Caco-2 (cell line): ENCODE data around the gene LPGAT1. TPM values are rescaled to one million over a fixed set of nuclear protein-coding genes. Genes with fewer than 3 reads are reported as not detected.

Experiments
- BruUV-seq: library from RNA; stranded (reverse); fragments of 400-500 nt; replicated peaks from 2 replicates; lab custom pipeline; 2021; lab: Mats Ljungman, UMichigan
- CTCF ChIA-PET: fragments of 300-600 bp; sonication (Branson Sonifier 250); formaldehyde crosslinking; loops from one replicate; lab custom pipeline; 2022; ENCODE audit warnings: antibody characterized with exemption; lab: Charles Lee
- POLR2A ChIA-PET: fragments of 300-600 bp; sonication (Branson Sonifier 250); formaldehyde crosslinking; loops from one replicate; lab custom pipeline; 2022; ENCODE audit warnings: antibody characterized with exemption; lab: Charles Lee
- DNase-seq, 2 experiments: peaks; one replicate each; pipeline versions ENCODE4 v3.0.0 to v3.0.0-alpha.2; 2020 to 2022
- H3K27me3 ChIP-seq: replicated peaks from 2 replicates; pipeline ENCODE4 v1.6.0; 2011; ENCODE audit warnings: low read length; ENCODE audit not compliant: control insufficient read depth, insufficient read depth
- H3K36me3 ChIP-seq: 2 replicates; pipeline ENCODE4 v1.5.1; 2011; ENCODE audit warnings: low read length; ENCODE audit not compliant: control insufficient read depth, insufficient read depth
- H3K4me1 ChIP-seq: fragments of 250-450 bp; sonication (Bioruptor Pico); 2 replicates; pipeline ENCODE4 v1.5.1; 2020; ENCODE audit warnings: mild to moderate bottlenecking
- H3K4me3 ChIP-seq: 2 replicates; pipeline ENCODE4 v1.5.1; 2011; ENCODE audit warnings: low read depth, mild to moderate bottlenecking, control low read depth, low read length
- H3K9me3 ChIP-seq: fragments of 250-450 bp; sonication (Bioruptor Pico); 2 replicates; pipeline ENCODE4 v1.5.1; 2020; ENCODE audit warnings: mild to moderate bottlenecking, moderate library complexity
- H3K27ac Mint-ChIP-seq: one replicate; pipeline ENCODE4 v1.8.0; 2022; ENCODE audit warnings: mixed read lengths; ENCODE audit not compliant: unreplicated experiment
- H3K27me3 Mint-ChIP-seq: one replicate; pipeline ENCODE4 v1.8.0; 2022; ENCODE audit warnings: mixed read lengths; ENCODE audit not compliant: insufficient read depth, unreplicated experiment
- H3K36me3 Mint-ChIP-seq: one replicate; pipeline ENCODE4 v1.8.0; 2022; ENCODE audit warnings: mild to moderate bottlenecking, mixed read lengths; ENCODE audit not compliant: insufficient read depth, unreplicated experiment
- H3K4me1 Mint-ChIP-seq: one replicate; pipeline ENCODE4 v1.8.0; 2022; ENCODE audit warnings: low read depth, mixed read lengths; ENCODE audit not compliant: unreplicated experiment
- H3K4me3 Mint-ChIP-seq: one replicate; pipeline ENCODE4 v1.8.0; 2022; ENCODE audit warnings: mild to moderate bottlenecking, moderate library complexity, mixed read lengths; ENCODE audit not compliant: unreplicated experiment
- H3K9me3 Mint-ChIP-seq: one replicate; pipeline ENCODE4 v1.8.0; 2022; ENCODE audit warnings: mixed read lengths; ENCODE audit not compliant: unreplicated experiment
- CTCF ChIP-seq, 2 experiments: fragments of 200-600 bp in 1 of 2; IDR thresholded peaks; 1 replicate in 1 of 2; 2 replicates in 1 of 2; pipeline versions ENCODE4 v1.5.1 to v1.8.0; 2011 to 2022; ENCODE audit warnings: antibody characterized with exemption in 1 of 2, control low read depth in 1 of 2, inconsistent platforms in 1 of 2, low read depth in 1 of 2, low read length in 1 of 2, mild to moderate bottlenecking in 1 of 2, moderate library complexity in 1 of 2; ENCODE audit not compliant: insufficient read depth in 1 of 2, severe bottlenecking in 1 of 2, unreplicated experiment in 1 of 2
- intact Hi-C: fragments of 100-400 bp; cut with micrococcal nuclease; formaldehyde crosslinking; loops from one replicate; pipeline ENCODE4 v1.10.0; 2022; ENCODE audit not compliant: unreplicated experiment
- total RNA-seq: library from RNA; stranded (reverse); gene quantifications from 2 replicates; pipeline ENCODE4 v1.2.3, GENCODE V29; 2022

LPGAT1 gene
- total RNA-seq, 1 experiment from 2014 or later = 25.6 TPM

- Mint-ChIP-seq H3K36me3 (no peaks in the 10 kb centered on the region), H3K9me3 (no peaks in the 10 kb centered on the region), H3K4me1 (peaks cover 13% of the 10 kb centered on the region), H3K27me3 (no peaks in the 10 kb centered on the region), H3K27ac (no peak overlapping the region), H3K4me3 (no peak overlapping the region)
- no peaks in the 10 kb centered on the region for H3K36me3 ChIP-seq
- H3K4me1 ChIP-seq = peaks cover 16% of the 10 kb centered on the region
- ChIA-PET POLR2A (no interaction called here), CTCF (interaction anchor here (1.0 kb wide), 1 partner anchor 50 kb away, joined by 4 read pairs; no protein-coding TSS in a partner anchor)
- DNase-seq = no peak
- no peak overlapping the region for H3K4me3 ChIP-seq
- TF ChIP-seq CTCF (IDR thresholded peaks at IDR 0.05; ENCODE audit: insufficient read depth in 1 of 2, low read depth in 1 of 2, low read length in 1 of 2, severe bottlenecking in 1 of 2, unreplicated experiment in 1 of 2) = no peak
- no TSS peak for BruUV-seq
- intact Hi-C loops = no loop called here
- H3K27me3 ChIP-seq = no peaks in the 10 kb centered on the region
- H3K9me3 ChIP-seq = no peaks in the 10 kb centered on the region
Observed at GRCh38 chr1:211734359-211734758, 96.2 kb downstream of the LPGAT1 start.

- no peaks in the 10 kb centered on the region for H3K36me3 Mint-ChIP-seq
- BruUV-seq = no TSS peak
- Histone ChIP-seq H3K4me3 (no peak overlapping the region), H3K27me3 (no peaks in the 10 kb centered on the region), H3K36me3 (no peaks in the 10 kb centered on the region), H3K9me3 (no peaks in the 10 kb centered on the region), H3K4me1 (peaks cover 16% of the 10 kb centered on the region)
- DNase-seq = no peak
- no peak overlapping the region for H3K27ac Mint-ChIP-seq
- TF ChIP-seq CTCF (IDR thresholded peaks at IDR 0.05; ENCODE audit: insufficient read depth in 1 of 2, low read depth in 1 of 2, low read length in 1 of 2, severe bottlenecking in 1 of 2, unreplicated experiment in 1 of 2) = no peak
- POLR2A ChIA-PET = interaction anchor here (0.6 kb wide), 1 partner anchor 1433 kb away, joined by 3 read pairs; no protein-coding TSS in a partner anchor
- peaks cover 13% of the 10 kb centered on the region for H3K4me1 Mint-ChIP-seq
- no peaks in the 10 kb centered on the region for H3K9me3 Mint-ChIP-seq
- intact Hi-C loops = no loop called here
- CTCF ChIA-PET = interaction anchor here (0.6 to 0.7 kb wide), 2 partner anchors 18 to 303 kb away, joined by 3 to 4 read pairs; partner anchors contain the start of genes DTL and INTS7
- no peak overlapping the region for H3K4me3 Mint-ChIP-seq
- H3K27me3 Mint-ChIP-seq = no peaks in the 10 kb centered on the region
Observed at GRCh38 chr1:211732293-211732980, 98.1 kb downstream of the LPGAT1 start.

GRCh38 chr1:211731456-211732292, 98.9 kb downstream of the LPGAT1 start:
- BruUV-seq = no TSS peak
- Mint-ChIP-seq H3K36me3 (no peaks in the 10 kb centered on the region), H3K4me1 (peaks cover 13% of the 10 kb centered on the region), H3K4me3 (no peak overlapping the region), H3K27ac (no peak overlapping the region), H3K9me3 (no peaks in the 10 kb centered on the region), H3K27me3 (no peaks in the 10 kb centered on the region)
- CTCF ChIA-PET = interaction anchor here (0.7 kb wide), 1 partner anchor 303 kb away, joined by 4 read pairs; the partner anchor contains the start of genes DTL and INTS7
- DNase-seq = no peak
- no peaks in the 10 kb centered on the region for H3K36me3 ChIP-seq
- H3K4me1 ChIP-seq = peaks cover 16% of the 10 kb centered on the region
- H3K9me3 ChIP-seq = no peaks in the 10 kb centered on the region
- intact Hi-C loops = no loop called here
- no peaks in the 10 kb centered on the region for H3K27me3 ChIP-seq
- no peak for TF ChIP-seq CTCF (IDR thresholded peaks at IDR 0.05; ENCODE audit: insufficient read depth in 1 of 2, low read depth in 1 of 2, low read length in 1 of 2, severe bottlenecking in 1 of 2, unreplicated experiment in 1 of 2)
- POLR2A ChIA-PET = interaction anchor here (0.6 kb wide), 1 partner anchor 1432 kb away, joined by 3 read pairs; no protein-coding TSS in a partner anchor
- H3K4me3 ChIP-seq = no peak overlapping the region
